GM21360 (cell line): ENCODE results near the gene ZDHHC24.
"Not testable (repeated sequence)": the region's sequence is repeated elsewhere in the genome, so short reads cannot be mapped to it uniquely, and the experiment has no call there.

ENCODE experiments used
- ATAC-seq: cut with Tn5 transposase; IDR thresholded peaks from one replicate; pipeline ENCODE4 v1.9.1; 2021; ENCODE audit warnings: mild to moderate bottlenecking, moderate library complexity; ENCODE audit not compliant: unreplicated experiment

ZDHHC24 gene, protein sequence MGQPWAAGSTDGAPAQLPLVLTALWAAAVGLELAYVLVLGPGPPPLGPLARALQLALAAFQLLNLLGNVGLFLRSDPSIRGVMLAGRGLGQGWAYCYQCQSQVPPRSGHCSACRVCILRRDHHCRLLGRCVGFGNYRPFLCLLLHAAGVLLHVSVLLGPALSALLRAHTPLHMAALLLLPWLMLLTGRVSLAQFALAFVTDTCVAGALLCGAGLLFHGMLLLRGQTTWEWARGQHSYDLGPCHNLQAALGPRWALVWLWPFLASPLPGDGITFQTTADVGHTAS

DNA sequence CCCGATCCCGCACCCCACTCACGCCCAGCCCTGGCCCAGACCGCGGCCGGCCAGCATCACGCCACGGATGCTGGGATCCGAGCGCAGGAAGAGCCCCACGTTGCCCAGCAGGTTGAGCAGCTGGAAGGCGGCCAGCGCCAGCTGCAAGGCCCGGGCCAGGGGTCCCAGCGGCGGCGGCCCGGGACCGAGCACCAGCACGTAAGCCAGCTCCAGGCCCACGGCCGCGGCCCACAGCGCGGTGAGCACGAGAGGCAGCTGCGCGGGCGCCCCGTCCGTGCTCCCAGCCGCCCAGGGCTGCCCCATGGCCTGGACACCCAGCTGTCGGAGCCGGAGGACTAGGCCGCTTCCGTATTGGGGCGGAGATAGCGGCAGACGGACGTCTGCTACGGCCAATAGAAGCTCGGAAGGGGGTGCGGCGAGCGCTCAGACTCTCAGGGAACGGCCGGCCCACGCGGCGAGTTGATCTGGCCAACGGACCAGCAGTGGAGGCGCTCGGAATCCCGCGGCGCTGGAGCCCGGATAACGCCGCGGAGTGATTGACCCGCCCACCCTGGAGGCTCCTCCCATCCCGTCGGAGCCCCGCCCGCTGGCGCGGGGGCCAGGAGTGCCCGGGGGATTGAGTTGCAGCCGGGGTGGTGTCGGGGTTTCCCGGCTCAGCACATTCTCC, at the start of gene ZDHHC24:
Gene ZDHHC24, minus strand, starts transcription at position 348 of the 667 bp plus-strand sequence. Its CDS starts 45 bp downstream, at position 303.
- ATAC-seq, result peak; percentile 70

DNA sequence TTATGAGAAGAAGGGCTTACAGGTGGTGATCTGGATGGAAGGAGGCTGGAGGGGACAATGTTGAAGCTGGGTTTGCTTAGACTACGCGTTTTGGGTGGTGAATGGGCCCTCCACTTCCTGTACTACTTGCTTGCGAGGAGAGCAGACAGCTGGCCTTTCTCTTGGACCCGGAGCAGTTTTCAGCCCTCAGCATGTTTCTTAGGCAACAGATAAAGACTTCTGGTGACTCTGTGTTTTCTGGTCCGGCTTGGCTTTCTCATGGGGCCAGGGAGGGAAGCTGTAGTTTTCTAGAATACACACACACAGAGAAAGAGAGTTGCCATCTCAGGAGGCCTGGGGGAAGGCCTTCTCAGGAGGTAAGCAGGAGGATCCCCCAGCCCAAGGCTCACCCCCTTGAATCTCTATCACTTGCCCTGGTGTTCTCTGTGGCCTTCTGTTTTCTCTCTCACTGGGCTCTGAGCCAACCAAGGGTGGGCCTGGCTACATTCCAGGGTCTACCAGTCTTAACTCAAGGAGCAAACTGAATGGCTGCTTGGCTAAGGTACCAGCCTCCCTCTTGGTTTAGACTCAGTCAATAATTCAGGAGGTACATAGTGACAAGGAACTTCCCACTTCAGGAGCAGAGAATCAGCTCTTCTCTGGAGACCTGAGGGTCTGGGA, 49.5 kb upstream of the ZDHHC24 start:
- no peak for ATAC-seq

DNA sequence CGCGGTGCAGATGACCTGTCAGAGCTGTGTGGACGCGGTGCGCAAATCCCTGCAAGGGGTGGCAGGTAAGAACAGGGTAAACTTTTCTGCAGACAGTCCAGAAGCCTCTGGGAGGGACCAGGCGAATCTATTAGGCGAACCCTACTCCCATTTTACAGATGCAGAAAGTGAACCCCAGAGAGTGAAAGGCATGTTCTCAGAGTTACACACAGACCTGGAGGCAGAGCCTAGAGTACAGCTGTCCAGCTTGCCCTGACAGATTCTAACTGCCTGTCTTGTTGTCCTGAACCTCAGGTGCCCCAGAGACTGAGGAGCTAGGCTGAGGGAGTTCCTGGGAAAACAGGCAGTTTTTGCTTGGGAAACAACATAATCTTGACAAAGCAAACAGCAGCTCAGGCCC, 47.8 kb upstream of the ZDHHC24 start:
- no peak for ATAC-seq

DNA sequence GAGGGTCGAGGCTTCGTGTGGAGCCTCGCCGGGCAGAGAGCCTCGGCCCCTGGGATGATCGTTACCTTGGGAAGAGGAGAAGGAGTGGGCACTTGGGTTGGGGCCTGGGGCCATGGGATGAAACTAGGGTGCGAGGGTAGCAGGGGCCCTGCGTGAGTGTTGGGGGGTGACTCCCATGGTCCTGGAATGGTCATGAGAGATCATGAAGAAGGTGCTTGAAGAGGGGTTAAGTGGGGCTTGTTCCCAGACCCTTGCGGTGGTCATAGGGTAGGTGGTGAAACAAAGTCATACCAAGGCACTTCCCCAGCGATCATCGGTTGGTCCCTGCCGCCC, 47.4 kb upstream of the ZDHHC24 start:
- peak; percentile 11 for ATAC-seq

DNA sequence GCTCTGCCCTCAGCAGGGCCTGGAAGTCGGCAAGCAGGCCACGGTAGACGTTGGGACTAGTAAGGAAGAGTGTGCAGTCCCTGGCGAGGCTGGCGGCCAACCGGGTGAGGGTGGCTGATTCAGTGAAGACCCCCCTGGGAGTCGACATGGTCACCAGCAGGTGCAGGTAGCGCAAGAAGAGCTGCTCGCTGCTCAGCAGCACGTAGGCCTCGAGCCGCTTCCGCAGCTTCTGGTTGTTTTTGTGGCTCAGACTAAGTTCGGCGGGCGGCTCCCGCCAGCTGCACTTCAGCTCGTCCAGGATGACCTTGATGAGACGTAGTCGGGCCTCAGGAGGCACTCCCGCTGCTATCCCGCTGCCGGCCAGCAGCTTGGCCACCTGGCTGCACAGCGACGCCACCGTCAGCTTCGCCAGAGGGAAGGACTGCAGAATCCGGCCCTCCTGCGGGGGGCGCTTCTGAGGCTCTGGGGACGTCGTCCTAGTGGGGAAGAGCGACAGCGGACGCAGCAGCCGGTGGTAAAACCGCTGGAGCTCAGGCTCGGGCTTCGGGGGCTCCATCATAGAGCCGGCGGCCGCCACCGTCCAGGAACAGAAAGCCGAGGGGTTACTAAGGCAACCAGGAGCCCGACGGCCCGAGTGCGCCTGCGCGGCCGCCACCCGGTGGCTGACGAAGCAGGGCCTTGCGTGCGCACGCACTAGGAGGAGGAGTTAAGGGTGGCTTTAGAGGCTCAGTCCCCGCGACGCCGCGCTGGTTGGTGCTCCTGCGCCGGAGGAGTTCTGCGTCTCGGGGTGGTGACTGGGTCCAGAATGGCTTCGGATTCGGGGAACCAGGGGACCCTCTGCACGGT, 46.8 kb upstream of the ZDHHC24 start, which contains the start of the genes CCDC87 and CCS:
Gene CCDC87, minus strand, starts transcription at position 607 of the 846 bp plus-strand sequence. Its CDS starts 48 bp downstream, at position 559.
Gene CCS, plus strand, starts transcription at position 729 of the 846 bp plus-strand sequence. Its CDS starts 77 bp downstream, at position 806.
- ATAC-seq, result peak; percentile 86

DNA sequence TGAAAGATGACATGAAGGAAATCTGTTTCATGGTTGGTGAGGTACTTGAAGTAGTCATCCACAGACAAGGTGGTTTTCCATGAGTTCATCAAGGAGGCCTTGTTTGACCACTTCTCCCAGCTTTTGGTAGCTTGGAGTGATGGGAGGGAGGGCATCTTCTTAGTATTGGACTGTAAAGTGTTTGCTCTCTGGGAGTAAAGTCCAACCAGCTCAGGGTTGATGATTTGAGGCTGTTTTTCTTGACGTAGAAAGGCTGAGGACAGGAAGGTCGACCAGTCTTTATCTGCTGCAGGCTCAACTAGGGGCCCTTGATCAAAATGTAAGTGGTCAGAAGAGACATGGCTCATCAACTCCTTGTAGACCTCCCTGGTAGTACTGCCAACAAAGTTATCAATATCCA, 45.3 kb upstream of the ZDHHC24 start:
- no peak for ATAC-seq

DNA sequence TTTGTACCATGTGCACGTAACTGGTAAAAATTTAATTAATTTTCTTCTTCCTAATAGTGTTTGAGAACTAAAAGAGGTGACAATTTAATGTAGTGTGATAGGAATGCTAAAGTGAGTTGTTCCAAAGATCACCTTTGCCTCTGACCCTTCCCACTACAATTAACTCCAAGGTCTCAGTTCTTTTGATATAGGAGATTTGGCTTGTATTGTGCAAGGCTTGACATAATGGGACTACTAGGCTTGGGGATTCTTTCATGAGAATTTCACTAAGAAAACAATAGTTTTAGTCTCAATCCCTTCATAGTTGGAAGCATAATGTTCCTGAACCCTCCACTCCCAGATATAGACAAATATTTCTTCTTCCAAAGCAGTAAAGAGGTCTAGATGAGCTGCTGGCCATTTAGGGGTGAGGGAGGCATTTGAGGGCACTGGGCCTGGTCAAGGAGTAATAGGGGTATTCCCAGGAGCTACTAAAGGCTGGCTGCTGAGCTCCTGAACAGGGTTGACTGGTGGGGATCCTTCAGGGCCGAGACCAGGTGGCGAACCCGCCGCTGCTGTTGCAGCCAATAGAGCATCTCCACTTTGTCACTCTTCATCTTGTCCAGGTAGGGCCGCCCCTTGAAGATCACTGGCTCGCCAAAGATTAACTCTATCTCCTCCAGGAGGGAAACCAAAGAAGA, 44.3 kb upstream of the ZDHHC24 start:
- ATAC-seq, result no peak

DNA sequence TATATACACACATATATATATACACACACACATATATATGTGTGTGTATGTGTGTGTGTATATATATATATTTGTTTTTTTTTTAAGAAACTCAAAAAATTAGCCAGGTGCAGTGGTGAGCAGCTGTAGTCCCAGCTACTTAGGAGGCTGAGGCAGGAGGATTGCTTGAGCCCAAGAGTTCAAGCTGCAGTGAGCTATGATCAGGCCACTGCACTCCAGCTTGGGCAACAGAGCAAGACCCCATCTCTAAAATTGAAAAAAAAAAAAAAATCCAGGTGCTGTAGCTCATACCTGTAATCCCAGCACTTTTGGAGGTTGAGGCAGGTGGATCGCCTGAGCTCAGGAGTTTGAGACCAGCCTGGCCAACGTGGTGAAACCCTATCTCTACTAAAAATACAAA, 43.5 kb upstream of the ZDHHC24 start:
- ATAC-seq, result not testable (repeated sequence)

DNA sequence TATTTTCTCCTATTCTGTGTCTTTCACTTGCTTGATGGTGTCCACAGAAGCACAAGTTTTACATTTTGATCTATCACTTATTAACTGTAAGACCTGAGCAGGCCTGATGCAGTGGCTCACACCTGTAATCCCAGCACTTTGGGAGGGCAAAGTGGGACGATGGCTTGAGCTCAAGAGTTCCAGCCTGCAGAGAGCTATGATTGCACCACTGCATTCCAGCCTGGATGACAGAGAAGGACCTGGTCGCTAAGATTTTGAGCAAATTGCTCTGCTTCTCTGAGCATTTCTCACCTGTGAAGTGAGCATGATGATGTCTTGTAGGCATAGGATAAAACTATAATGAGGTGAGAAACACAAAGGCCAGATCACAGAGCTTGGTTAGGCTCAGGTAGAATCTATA, 40.3 kb upstream of the ZDHHC24 start:
- ATAC-seq, result no peak

DNA sequence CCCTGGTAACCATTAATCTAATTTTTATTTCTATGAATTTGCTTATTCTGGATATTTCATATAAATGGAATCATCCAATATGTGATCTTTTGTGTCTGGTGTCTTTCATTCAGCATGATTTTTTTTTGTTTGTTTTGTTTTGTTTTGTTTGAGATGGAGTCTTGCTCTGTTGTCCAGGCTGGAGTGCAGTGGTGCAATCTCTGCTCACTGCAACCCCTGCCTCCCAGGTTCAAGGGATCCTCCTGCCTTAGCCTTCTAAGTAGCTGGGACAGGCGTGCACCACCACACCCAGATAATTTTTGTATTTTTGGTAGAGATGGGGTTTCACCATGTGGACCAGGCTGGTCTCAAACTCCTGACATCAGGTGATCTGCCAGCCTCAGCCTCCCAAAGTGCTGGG, 39.6 kb upstream of the ZDHHC24 start:
- ATAC-seq, result not testable (repeated sequence)

DNA sequence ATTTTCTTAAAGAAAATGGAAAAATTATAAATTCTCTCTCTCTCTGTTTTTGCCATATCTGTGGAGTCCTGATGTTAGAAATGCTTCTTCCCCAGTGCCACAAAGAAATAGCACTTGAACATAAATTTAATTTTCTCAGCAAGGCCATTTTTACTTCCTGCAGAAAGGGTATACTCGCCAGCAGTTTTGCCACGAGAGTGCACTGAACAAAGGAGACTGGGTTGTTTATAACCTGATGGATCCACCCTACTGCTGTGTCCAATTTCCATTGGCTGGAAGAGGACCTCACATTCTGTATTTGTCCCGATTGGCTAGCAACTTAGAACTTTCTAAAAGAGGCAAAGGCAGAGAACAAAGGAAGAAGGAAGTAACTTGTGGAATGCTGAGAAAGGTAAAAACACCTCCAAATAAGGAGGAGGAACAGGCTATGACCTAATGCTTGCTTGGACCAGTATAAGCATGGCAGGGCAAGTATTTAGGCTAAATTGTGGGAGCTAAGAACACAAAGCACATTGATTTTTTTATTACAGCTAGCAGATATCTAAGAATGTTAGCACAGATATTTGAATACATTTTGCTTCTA, 36.8 kb upstream of the ZDHHC24 start:
- ATAC-seq, result not testable (repeated sequence)

DNA sequence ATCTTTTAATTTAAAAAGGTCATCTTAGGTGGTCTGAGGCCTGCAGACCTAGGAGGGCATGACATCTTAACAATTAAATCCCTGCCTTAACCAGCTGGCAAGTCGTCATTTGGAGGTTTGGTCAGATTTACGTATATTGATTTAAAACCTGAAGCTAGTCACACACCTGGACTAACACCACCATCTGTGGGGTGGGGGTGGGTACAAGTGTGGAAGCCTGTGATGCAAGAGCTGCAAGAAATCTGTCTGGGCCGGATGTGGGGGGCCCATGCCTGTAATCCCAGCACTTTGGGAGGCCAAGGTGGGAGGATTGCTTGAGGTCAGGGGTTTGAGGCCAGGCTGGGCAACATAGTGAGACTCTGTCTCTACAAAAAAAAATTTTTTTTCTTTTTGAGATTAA, 35.4 kb upstream of the ZDHHC24 start:
- no peak for ATAC-seq

DNA sequence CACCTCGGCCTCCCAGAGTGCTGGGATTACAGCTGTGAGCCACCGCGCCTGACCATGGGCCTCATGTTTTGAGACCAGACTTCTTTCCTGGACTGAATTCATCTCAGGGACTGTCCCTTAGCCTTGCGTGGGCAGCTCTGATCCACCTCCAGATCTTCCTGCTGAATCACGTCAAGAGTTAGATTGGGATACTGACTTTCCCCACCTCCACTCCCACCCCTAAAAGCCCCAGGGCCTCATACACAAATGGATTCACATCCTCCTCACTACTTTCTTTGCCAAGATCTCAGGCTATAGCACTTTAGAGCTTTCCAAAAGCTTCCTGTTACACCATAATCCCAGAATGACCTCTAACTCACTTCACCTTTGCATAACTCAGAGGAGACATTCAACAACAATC, 35.0 kb upstream of the ZDHHC24 start:
- ATAC-seq, result no peak

DNA sequence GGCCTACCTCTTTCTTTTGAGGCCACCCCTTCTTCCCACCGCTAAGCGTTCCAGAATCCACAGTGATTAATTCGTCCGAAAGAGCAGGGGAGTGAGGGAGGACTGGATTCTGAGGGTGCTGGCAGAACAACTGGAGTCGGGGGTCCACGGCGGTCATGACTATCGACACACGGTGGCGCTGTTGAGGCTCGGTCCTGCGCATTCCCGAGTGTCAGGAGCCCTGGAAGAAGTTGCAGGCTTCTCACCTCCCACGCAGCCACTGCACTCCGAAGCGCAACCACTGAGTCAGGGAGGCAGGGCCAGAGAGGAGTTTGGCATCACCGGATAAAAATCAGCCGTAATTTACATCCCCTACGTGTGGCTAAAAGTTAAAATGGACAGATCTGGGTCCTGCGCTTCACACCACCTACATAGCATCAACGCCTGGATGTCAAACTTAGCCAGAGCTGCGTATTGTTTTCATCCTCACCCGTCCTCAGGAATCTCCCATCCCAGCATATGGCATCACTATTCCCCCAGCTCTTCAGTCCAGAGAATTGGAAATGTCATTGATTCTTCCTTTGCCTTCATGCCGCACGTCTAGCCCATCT, 33.3 kb upstream of the ZDHHC24 start:
- ATAC-seq, result no peak

DNA sequence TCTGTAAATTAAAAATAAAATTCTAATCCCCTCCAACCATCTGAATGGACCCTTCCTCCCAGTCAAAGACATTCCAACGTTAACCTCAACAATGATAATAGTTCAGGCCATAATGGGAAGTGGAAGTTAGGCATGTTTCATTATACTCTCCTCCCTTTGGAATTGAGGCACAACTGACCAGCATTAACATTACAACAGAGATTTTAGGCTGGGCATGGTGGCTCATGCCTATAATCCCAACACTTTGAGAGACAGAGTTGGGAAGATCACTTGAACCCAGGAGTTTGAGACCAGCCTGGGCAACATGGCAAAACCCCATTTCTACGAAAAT, 25.0 kb upstream of the ZDHHC24 start:
- no peak for ATAC-seq

DNA sequence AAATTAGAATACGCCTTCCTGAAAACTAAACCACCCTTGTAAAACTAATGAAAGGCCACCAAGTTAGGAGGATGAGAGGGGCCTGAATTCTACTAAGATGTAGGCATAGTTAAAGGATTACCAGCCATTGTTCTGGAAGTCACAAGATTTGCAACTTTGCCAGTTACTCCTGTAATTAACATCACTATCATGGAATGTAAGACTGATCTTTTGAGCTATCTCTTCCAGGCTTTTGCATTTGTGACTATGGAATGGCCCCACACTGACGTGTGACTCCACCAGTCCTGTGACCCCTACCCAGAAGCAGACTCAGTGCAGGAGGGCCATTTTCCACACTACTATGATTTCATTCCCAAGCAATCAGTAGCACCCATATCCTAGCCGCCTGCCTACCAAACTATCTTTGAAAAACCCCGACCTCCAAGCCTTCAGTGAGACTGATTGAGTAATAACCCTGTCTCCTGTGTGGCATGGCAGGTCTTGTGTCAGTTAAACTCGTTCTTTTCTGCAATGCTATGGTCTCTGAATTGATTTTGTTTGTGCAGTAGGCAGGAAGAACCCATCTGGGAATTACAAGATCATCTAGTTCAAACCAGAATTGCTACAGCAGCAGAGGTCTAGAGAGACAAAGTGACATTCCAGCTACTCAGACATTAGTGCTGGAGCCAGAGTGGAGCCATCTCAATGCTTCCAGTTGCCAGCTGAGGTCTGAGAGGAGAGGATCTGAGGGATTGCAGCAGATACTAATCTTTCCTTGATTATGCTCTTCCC, 24.4 kb upstream of the ZDHHC24 start:
- no peak for ATAC-seq

DNA sequence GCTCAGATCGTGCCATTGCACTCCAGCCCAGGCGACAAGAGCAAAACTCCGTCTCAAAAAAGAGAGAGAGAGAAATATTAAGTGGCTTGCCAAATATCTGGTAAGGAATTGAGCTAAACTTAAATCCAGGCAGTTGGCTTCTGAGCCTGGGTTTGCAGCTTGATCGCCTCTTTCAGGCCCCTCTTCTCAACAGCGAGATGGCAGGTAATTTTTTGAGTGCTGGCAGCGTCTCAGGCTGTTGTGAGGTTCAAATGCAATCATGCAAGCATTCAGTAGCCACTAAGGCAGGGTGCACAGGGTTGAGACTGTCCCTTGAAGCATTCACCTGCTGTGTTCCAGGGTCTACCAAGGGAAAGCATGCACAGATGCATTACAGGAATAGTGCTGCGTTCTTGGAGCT, 23.2 kb upstream of the ZDHHC24 start:
- ATAC-seq, result no peak

DNA sequence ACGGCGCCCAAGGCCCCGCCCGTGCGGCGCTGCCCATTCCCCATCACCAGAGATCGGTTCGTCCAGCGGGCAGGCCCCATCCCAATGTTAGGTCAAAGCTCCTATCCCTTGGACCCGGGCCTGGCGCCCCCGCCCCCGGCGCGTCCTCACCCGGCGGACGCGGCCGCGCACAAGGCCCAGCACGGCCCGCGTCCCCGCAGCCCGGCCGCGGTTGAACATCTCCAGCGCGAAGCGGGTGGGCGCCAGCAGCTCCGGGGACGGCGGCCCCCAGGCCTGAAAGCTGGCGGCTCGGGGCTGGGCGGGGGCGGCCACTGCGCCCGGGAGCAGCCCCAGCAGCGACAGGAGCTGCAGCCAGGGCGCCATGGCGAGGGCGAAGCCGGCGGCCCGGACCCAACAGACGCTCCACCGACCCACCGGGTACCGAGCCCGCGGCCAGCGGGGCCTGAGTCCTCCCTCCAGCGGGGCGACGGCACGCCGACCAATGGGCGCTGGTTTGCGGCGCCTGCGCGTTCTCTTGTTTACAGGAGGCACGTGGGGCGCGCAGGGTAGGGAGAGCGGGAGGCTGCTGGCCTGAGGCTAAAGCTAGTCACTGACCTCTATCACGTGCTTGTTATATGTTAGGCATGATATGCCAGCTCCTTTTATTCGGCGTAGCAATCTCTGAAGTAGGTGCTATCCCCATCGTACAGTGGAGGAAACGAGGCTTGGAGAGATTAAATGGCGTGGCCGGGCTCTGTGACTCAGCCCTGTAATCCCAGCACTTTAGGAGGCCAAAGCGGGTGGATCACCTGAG, 22.5 kb upstream of the ZDHHC24 start, which contains the start of gene CTSF:
Gene CTSF, minus strand, starts transcription at position 483 of the 793 bp plus-strand sequence. Its CDS starts 120 bp downstream, at position 363.
- ATAC-seq, result no peak
